Urinary bladder (tissue), 4 donors: ENCODE results near the gene WDR82. TPM values are rescaled to one million over a fixed set of nuclear protein-coding genes. Genes with fewer than 3 reads are reported as not detected.

ENCODE experiments used
- DNase-seq: peaks from one replicate; pipeline ENCODE4 v3.0.0-alpha.2; 2015; ENCODE audit errors: extremely low spot score
- H3K27ac ChIP-seq: one replicate; pipeline ENCODE4 v1.5.1; 2013; ENCODE audit warnings: low read depth, mild to moderate bottlenecking, moderate library complexity
- H3K36me3 ChIP-seq: one replicate; pipeline ENCODE4 v1.6.1; 2013; ENCODE audit warnings: mild to moderate bottlenecking, moderate library complexity; ENCODE audit not compliant: insufficient read depth
- H3K4me1 ChIP-seq: one replicate; pipeline ENCODE4 v1.6.1; 2013; ENCODE audit warnings: mild to moderate bottlenecking, moderate library complexity; ENCODE audit not compliant: insufficient read depth
- H3K4me3 ChIP-seq: one replicate; pipeline ENCODE4 v1.5.1; 2013; ENCODE audit warnings: low read depth, low read length
- WGBS: extraction: QIAGEN DNeasy Blood & Tissue Kit; methylation state at CpG from one replicate; pipeline ENCODE4 v1.1.7; 2013; 5-methylcytosine and 5-hydroxymethylcytosine counted together
- polyA plus RNA-seq: library from polyadenylated mRNA; stranded (reverse); fragments of 200-250 nt; gene quantifications from one replicate; pipeline ENCODE4 v1.2.3, GENCODE V29; 2013
- total RNA-seq: library from RNA; depleted of rRNA; stranded (reverse); fragments of >200 nt; gene quantifications from one replicate; pipeline ENCODE4 v1.2.3, GENCODE V29; 2014
- donor health status: healthy with polysubstance abuse.
- donor health status: healthy.

Gene WDR82
- total and polyA plus RNA-seq, 2 donors, result 70.2 to 73.7 TPM

DNA sequence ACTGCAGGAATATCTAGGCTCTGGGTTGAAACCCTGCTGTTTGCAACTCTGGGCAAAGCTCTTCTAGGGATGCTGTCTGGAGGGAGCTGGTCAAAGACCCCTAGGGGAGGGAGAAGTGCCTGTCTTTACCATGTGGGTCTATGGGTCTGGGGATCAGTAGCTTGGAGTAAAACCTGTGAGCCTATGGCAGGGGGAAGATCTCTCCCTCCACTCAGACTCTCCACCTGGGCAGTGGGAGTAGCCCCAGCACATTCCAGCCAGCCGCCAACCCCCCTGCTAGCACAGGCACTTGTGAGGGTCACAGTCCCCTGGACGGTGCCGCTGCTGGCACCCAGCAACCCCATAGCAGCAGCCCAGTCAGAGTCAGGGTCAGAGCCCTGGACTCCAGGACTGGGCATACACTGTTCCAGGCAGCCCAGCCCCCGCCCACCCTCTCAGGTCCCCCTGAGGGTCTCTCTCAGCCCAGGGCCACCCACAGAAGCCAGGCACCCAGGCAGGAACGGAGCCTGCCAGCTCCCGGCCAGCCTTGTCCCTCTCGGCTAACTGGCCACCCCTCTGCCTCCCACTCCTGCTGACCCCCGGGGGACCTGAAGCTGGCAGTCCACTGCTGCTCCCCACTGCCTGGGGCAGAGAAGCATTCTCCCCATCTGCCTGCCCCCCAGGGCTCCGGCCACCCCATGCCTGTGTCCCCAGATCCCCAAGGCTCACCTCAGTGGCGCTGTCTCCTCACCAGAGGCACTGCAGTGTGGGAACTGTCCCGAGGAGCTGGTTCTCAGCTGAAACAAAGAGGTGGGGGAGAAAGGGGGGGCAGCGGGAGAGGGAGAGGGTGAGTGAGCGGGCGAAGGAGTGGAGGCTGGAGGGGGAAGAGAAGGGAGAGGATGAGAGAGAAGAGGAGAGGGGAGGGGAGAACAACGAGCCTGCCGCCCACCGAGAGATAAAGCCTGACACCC lies 20.0 kb upstream of the WDR82 start:
- H3K36me3 ChIP-seq, result no peaks in the 10 kb centered on the region
- WGBS, result 31% methylated on average over 17 of the region's 17 CpGs
- no peak for DNase-seq
- no peak overlapping the region for H3K4me3 ChIP-seq
- no peaks in the 10 kb centered on the region for H3K4me1 ChIP-seq
- H3K27ac ChIP-seq, result no peak overlapping the region

DNA sequence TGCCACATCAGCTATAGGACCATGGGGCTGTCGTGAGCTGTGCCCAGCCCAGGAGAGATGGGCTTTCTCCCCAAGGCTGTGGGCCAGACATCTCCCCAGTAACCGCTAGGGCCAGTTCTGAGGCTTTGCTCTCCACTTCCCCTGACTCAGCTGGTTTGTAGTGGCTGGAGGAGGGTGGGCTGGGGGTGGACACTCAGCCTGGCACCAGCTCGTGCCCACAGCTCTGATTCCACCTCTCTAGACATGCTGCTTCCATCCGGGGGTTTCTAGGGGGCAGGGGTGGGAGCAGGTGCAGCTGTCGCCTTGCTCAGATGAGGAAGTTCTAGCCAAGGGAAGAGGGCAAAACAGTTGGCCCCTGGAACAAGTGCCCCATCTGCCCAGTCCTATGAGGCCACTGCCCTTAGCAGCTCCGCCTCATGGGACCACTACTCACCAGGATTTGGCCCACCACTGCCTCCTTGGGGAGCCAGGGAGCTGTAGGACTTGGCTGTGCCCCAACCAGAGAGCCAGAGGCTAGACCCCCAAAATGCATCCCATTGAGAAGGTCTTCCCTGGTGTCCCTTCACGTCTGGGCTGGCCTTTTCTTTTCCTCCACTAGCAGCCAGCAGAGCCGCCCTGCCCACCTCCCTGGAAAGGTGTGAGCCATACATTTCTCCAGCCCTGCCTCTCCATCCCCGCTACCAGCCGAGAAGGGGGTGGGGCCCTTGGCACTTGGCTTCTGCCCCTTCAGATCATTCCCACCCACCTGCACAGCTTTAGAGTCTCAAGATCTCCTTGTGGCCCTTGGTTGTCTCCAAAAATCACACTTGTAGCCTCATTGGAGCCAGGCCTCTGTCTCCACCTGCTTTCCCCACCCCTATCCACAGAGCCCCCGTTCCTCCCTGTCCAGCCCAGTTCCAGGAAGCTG lies 19.0 kb upstream of the WDR82 start:
- Histone ChIP-seq H3K4me1 (no peaks in the 10 kb centered on the region), H3K4me3 (no peak overlapping the region), H3K36me3 (no peaks in the 10 kb centered on the region), H3K27ac (no peak overlapping the region)
- no peak for DNase-seq
- 79% methylated on average over 11 of the region's 11 CpGs for WGBS

DNA sequence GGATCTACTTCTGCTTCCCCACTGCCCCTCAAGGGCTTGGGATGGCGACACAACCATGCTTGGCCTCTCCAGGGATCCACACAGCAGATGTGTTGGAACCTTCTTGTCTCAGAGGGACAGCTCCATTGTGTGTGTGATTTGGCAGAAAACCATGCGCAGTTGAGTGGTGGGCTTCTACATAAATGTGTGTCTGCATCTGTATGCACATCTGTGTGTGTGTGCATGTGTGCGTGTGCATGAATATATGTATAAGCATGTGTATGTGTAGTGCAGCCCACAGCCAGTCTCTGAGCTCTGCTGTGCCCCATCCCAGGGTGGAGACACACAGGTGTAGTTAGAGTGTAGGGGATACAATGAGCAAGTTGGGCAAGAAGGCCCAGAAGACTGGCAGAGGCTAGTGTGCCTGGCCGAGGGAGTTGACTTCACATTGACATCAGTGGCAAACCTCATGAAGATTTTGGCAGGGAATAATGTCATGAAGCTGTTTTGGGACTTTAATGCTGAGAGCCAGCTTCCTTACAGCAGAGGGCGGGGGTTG lies 17.3 kb upstream of the WDR82 start:
- DNase-seq, result no peak
- Histone ChIP-seq H3K27ac (no peak overlapping the region), H3K36me3 (no peaks in the 10 kb centered on the region), H3K4me3 (no peak overlapping the region), H3K4me1 (no peaks in the 10 kb centered on the region)
- WGBS, result 93% methylated on average over 5 of the region's 5 CpGs

DNA sequence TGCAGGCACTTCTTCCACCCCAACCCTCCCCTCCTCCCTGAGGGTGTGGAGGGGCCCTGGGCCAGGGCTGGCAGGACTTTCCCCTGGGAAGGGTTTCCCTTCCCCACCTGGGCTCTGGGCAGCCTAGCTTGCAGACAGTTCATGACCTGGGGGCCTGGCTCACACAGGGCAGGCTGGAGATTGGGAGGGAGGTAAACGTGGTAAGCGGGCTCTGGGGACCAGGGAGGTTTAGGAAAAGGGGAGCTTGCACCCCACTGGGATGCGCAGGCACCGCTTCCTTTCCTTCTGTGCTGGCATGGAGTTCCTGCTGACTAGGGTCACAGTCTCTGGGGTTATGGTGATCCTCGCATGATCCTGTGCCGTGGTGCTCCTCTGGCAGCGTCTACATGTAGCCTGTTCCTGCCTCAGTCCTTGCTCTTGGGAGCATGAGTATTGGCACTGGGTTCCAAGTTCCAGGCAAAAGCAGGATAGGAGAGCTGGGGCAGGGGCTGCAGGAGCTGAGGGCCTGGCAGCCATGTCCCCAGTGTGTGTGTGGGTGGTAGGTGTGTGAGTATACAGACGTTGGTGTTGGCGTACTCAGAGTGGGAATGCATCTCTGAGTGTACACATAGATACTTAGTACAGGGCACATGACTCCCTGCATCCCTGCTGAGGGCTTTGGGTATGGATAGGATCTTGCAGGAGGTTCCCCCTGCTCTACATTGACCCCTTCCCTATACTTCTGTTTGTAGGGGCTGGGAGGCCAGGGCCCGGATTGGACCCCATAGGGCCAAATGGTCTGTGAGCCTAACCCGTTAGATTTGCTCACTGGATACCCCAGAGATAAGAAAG lies 16.1 kb upstream of the WDR82 start:
- Histone ChIP-seq H3K27ac (no peak overlapping the region), H3K36me3 (no peaks in the 10 kb centered on the region), H3K4me3 (no peak overlapping the region), H3K4me1 (no peaks in the 10 kb centered on the region)
- WGBS, result 83% methylated on average over 11 of the region's 11 CpGs
- DNase-seq, result no peak

- H3K4me3 ChIP-seq, result no peak overlapping the region
- H3K36me3 ChIP-seq, result no peaks in the 10 kb centered on the region
- no peak overlapping the region for H3K27ac ChIP-seq
- H3K4me1 ChIP-seq, result no peaks in the 10 kb centered on the region
- 86% methylated on average over 17 of the region's 17 CpGs for WGBS
- DNase-seq, result no peak
These were observed 15.3 kb upstream of the WDR82 start for GRCh38 chr3:52293491-52294319.

DNA sequence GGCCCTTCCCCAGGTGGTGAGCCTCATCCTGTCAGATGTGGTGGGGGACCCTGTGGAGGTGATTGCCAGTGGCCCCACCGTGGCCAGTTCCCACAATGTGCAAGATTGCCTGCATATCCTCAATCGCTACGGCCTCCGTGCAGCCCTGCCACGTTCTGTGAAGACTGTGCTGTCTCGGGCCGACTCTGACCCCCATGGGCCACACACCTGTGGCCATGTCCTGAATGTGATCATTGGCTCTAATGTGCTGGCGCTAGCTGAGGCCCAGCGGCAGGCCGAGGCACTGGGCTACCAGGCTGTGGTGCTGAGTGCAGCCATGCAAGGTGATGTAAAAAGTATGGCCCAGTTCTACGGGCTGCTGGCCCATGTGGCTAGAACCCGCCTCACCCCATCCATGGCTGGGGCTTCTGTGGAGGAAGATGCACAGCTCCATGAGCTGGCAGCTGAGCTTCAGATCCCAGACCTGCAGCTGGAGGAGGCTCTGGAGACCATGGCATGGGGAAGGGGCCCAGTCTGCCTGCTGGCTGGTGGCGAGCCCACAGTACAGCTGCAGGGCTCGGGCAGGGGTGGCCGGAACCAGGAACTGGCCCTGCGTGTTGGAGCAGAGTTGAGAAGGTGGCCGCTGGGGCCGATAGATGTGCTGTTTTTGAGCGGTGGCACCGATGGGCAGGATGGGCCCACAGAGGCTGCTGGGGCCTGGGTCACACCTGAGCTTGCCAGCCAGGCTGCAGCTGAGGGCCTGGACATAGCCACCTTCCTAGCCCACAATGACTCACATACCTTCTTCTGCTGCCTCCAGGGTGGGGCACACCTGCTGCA lies 14.0 kb upstream of the WDR82 start:
- no peak for DNase-seq
- H3K36me3 ChIP-seq, result no peaks in the 10 kb centered on the region

GRCh38 chr3:52291508-52292181 lies 13.2 kb upstream of the WDR82 start:
- WGBS, result 77% methylated on average over 7 of the region's 7 CpGs
- no peaks in the 10 kb centered on the region for H3K4me1 ChIP-seq
- no peaks in the 10 kb centered on the region for H3K36me3 ChIP-seq
- no peak overlapping the region for H3K4me3 ChIP-seq
- no peak for DNase-seq
- no peak overlapping the region for H3K27ac ChIP-seq

More for the DNA sequence above, 14.0 kb upstream of the WDR82 start:
- Histone ChIP-seq H3K4me3 (no peak overlapping the region), H3K27ac (no peak overlapping the region), H3K4me1 (no peaks in the 10 kb centered on the region)
- WGBS, result 92% methylated on average over 20 of the region's 20 CpGs

DNA sequence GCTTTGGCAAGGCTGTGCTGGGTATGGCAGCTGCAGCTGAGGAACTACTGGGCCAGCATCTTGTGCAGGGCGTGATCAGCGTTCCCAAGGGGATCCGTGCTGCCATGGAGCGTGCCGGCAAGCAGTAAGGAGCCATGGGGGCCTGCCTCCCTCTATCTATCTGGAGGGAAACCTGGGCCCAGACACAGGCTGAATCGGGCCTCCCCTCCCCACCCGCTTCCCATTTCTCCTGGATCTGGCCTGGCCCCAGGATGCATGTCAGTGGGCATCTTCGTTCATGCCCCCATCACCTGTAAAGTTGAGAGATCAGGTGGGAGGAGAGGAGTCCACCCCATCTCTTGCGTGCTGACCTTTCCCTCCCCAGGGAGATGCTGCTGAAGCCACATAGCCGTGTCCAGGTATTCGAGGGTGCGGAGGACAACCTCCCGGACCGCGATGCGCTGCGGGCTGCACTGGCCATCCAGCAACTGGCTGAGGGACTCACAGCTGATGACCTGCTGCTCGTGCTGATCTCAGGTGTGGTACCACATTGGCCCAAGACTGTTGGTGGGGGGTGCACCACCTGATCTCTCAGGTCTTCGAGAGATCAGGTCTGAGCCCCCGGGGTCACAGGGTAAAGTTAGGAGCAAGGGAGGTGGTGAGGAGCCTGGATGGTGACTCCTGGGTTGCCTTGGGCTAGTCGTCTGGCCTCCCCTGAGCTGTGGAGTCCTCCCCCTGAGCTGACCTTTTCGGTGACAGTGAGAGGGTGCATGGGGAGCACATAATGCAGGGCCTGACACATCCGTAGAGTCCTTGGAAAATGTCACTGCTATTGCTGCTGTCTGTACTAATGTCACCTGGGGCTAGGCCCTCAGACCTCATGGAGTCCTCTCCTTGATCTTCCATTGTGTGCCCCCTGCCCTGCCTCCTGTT lies 12.4 kb upstream of the WDR82 start:
- no peaks in the 10 kb centered on the region for H3K36me3 ChIP-seq
- DNase-seq, result no peak
- no peak overlapping the region for H3K27ac ChIP-seq
- no peak overlapping the region for H3K4me3 ChIP-seq
- no peaks in the 10 kb centered on the region for H3K4me1 ChIP-seq
- 87% methylated on average over 23 of the region's 23 CpGs for WGBS

GRCh38 chr3:52289747-52290595 lies 11.5 kb upstream of the WDR82 start:
- no peaks in the 10 kb centered on the region for H3K4me1 ChIP-seq
- WGBS, result 80% methylated on average over 15 of the region's 15 CpGs
- H3K36me3 ChIP-seq, result no peaks in the 10 kb centered on the region
- H3K4me3 ChIP-seq, result no peak overlapping the region
- no peak overlapping the region for H3K27ac ChIP-seq
- no peak for DNase-seq

DNA sequence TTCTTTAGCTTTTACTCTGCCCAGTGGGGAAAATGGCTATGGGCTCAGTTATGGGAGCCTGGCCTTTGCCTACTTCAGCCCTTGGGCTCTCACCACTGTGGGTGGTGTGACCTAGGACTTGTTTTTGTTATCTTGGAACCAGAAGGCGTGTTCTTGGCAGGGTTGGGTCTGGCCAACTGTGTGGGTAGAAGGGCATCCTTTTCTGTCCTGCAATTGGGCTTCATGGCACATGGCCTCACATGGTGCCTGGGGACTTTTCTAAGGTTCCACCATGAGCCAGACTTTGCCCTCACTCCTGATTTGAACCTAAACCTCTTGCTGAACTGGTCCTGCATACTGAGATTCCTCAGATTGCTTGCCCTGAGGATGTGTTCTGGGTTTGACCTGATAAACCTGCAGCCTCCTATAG lies 10.9 kb upstream of the WDR82 start:
- H3K27ac ChIP-seq, result no peak overlapping the region
- no peaks in the 10 kb centered on the region for H3K36me3 ChIP-seq
- 88% methylated on average over 1 of the region's 1 CpG for WGBS
- no peaks in the 10 kb centered on the region for H3K4me1 ChIP-seq
- H3K4me3 ChIP-seq, result no peak overlapping the region
- DNase-seq, result no peak
